NT2/D1 (cell line): ENCODE results near the gene SUCLG2.

Source experiments
- YY1 ChIP-seq: IDR thresholded peaks from 2 replicates; pipeline ENCODE4 v1.6.1; 2011; ENCODE audit not compliant: insufficient read length, insufficient read depth
- ZNF274 ChIP-seq: IDR thresholded peaks from 2 replicates; pipeline ENCODE4 v1.6.1; 2011; ENCODE audit warnings: mild to moderate bottlenecking, low read depth, low read length

- TF ChIP-seq ZNF274 (no peak), YY1 (no peak)
Measured at GRCh38 chr3:67692621-67693020, 38.2 kb upstream of the SUCLG2 start.
